Measurements from ENCODE around the gene SKIC8.

DNA sequence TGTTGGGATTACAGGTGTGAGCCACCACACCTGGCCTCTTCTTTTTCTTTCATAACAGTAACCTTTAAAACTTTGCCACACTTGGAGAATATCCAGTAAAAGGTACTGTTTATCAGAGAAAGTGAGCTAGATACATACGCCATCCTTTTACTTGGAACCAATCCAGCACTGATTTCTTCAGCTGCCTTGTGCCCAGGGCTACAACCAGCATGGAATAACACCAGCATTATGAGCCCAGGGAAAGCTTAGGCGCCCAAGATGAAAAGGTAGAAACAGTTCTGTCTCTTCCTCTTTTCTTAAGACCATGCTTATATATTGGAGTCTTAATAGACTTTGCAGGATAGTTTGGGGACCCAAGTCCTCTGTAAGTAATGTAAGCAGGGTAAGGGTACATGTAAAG lies 8.4 kb downstream of the SKIC8 start:
- TF ChIP-seq, protein P1, sequence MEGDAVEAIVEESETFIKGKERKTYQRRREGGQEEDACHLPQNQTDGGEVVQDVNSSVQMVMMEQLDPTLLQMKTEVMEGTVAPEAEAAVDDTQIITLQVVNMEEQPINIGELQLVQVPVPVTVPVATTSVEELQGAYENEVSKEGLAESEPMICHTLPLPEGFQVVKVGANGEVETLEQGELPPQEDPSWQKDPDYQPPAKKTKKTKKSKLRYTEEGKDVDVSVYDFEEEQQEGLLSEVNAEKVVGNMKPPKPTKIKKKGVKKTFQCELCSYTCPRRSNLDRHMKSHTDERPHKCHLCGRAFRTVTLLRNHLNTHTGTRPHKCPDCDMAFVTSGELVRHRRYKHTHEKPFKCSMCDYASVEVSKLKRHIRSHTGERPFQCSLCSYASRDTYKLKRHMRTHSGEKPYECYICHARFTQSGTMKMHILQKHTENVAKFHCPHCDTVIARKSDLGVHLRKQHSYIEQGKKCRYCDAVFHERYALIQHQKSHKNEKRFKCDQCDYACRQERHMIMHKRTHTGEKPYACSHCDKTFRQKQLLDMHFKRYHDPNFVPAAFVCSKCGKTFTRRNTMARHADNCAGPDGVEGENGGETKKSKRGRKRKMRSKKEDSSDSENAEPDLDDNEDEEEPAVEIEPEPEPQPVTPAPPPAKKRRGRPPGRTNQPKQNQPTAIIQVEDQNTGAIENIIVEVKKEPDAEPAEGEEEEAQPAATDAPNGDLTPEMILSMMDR (IDR thresholded peaks at IDR 0.05; ENCODE audit: low read depth, low read length): no peak
- no peak for TF ChIP-seq EZH2phosphoT487 (IDR thresholded peaks at IDR 0.05; ENCODE audit: low read depth)

Data from OCI-LY3 (cell line).